ENCODE results near the gene ITM2C. TPM values are rescaled to one million over a fixed set of nuclear protein-coding genes. Genes with fewer than 3 reads are reported as not detected.

ITM2C gene
- total RNA-seq, 1 donor from 2014 or later = 16.7 TPM

- intact Hi-C loops (cut with micrococcal nuclease) = no loop called here
Observed at GRCh38 chr2:230871361-230872150, 6.8 kb downstream of the ITM2C start.

DNA sequence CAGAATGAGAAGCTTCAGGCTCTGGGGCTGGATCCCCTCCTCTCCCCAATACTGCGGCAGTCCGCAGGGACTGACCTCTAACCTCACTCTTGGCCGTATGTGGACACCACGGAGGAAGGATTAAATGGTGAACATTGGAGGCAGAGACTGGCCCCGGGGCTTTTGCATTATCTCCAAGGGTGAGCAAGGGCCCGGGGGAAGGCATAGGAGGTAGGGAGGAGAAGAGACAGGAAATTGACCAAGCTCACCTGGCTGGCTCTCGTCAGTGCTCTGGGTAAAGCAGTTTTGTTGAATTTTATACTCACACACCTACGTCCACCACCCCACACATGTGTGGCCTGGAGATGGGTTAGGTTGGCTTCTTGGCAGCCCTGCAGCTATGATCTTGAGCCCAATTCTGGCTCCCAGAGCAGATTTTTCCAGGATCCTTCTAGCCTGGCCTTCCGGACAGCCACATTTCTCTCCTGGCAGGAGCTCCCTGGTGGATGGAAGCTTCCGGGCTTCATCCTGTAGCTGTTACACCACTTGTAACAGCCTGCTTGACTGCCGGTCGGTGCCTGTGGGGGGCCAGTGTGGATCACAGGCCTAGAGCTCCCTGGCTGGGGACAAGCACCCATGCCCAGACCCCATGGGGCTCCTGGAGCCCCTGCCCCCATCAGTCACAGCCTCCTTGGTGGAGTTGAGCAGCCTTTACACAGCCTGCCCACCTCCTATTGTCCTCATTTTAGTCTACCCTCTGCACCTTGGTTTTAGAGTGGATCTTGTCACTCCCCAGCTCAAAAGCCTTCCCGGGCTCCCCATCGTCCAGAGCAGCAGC is 7.6 kb downstream of the ITM2C start:
- intact Hi-C loops (cut with micrococcal nuclease) = no loop called here

DNA sequence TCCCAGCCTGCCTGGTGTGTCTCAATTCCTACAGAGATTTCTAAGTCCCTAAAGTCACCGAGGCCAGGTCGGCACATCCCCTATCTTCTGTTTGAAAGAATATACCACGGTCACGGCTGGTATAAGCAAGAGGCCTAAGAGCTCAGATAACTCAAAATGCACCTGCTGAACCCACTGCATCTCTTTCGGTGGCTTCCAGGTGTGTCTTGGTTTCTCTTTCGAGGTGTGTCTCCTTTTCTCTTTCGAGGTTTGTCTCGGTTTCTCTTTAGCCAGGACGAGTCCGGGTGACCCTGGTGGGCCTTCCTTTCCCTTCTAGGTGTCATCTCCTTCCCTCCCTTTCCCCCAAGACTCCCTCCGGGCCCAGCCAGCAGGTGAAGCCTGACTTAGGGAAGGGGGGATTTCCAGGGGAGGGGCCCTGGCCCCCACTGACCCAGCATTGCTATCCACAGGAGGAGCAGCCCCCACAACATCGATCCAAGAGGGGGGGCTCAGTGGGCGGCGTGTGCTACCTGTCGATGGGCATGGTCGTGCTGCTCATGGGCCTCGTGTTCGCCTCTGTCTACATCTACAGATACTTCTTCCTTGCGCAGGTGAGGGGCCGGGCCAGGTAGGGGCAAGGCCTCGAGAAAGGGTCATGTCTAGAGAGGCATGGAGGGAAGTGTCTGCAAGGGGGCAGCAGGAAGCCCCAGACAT is 8.4 kb downstream of the ITM2C start:
- intact Hi-C loops (cut with micrococcal nuclease) = no loop called here

GRCh38 chr2:230873661-230874401 is 9.1 kb downstream of the ITM2C start:
- intact Hi-C loops (cut with micrococcal nuclease) = no loop called here

DNA sequence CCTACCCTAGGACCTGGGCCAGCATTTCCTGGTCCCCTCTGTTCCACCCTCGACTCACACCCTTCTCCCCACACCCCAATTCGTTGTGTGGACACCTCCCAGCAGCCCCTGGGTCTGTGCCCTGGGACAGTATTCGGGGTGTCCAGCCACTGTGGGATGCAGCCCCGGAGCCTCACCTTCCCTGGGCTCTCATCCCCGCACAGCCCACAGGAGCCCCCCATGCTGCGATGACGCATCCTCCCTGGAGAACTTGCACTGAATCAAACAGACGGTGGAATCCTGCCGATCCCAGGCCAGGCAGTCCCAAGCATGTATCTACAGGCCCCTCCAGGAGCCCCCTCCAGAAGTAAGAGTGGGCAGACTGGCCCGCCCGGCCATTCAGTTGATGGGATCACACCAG is 9.7 kb downstream of the ITM2C start:
- intact Hi-C loops (cut with micrococcal nuclease) = no loop called here

GRCh38 chr2:230874876-230875275 is 10.1 kb downstream of the ITM2C start:
- intact Hi-C loops (cut with micrococcal nuclease) = no loop called here

GRCh38 chr2:230875347-230876315 is 10.9 kb downstream of the ITM2C start:
- intact Hi-C loops (cut with micrococcal nuclease) = no loop called here

DNA sequence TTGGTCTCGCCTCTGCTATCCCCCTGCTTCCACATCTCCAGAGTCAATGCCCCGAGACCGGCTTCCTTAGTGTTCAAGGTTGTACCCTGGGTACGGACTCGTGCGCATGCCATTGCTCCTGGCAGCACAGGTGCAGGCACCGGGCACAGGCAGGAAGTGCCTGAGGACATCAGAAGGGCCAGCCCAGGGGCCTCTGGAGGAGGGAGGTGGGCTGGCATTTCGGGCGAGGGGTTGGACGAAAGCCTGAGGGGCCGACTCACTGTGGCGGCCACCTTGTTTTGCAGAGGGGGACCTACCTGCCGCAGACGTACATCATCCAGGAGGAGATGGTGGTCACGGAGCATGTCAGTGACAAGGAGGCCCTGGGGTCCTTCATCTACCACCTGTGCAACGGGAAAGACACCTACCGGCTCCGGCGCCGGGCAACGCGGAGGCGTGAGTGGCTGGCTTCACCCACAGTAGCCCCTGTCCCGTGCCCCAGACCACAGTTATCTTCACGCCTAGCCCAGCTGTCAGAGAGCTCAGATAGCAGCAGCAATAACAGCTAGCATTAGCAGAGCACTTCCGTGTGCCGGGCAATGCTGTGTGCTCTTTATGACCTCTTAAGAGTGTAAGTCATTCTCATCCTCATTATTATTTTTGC is 12.5 kb downstream of the ITM2C start:
- intact Hi-C loops (cut with micrococcal nuclease) = no loop called here

- intact Hi-C loops (cut with micrococcal nuclease) = no loop called here
Observed at GRCh38 chr2:230877759-230878598, 13.2 kb downstream of the ITM2C start.

GRCh38 chr2:230878599-230879188 is 14.0 kb downstream of the ITM2C start:
- intact Hi-C loops (cut with micrococcal nuclease) = no loop called here

GRCh38 chr2:230879271-230879882 is 14.6 kb downstream of the ITM2C start:
- intact Hi-C loops (cut with micrococcal nuclease) = no loop called here

- intact Hi-C loops (cut with micrococcal nuclease) = no loop called here
Observed at GRCh38 chr2:230879891-230880290, 15.1 kb downstream of the ITM2C start.

DNA sequence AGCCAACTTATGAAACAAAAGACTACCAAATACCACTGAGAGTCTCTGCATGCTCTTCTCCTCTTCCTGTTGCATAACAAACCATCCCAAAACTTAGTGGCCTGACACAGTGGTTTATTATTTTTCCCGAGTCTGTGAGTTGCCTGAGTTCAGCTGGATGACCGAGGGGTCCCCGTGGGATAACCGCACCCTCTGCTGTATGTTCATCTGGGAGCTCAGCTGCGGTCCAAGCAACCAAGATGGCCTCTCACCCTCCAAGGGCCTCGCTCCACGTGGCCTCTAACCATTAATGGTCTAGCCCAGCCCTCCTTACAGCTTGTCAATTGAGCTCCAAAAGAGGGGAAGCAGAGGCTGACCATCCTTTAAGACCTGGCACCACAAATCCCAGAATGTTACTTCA is 17.1 kb downstream of the ITM2C start:
- intact Hi-C loops (cut with micrococcal nuclease) = no loop called here

- intact Hi-C loops (cut with micrococcal nuclease) = no loop called here
Observed at GRCh38 chr2:230885463-230886130, 20.9 kb downstream of the ITM2C start.

GRCh38 chr2:230886206-230886605 is 21.5 kb downstream of the ITM2C start:
- intact Hi-C loops (cut with micrococcal nuclease) = no loop called here

- intact Hi-C loops (cut with micrococcal nuclease) = no loop called here
Observed at GRCh38 chr2:230886671-230887071, 21.9 kb downstream of the ITM2C start.

GRCh38 chr2:230887342-230887741 is 22.6 kb downstream of the ITM2C start:
- intact Hi-C loops (cut with micrococcal nuclease) = no loop called here

All from T-helper 2 cell treated with Interferon-gamma antibody and Interleukin-4, amounts not matched to agents 100 ng/mL and 5 ng/mL, for 36 hours (primary cell).